Neural progenitor cell (in vitro differentiated cells): Measurements from ENCODE around the gene PRKCD. TPM values are rescaled to one million over a fixed set of nuclear protein-coding genes. Genes with fewer than 3 reads are reported as not detected.
"Not testable (repeated sequence)": the region's sequence is repeated elsewhere in the genome, so short reads cannot be mapped to it uniquely, and the experiment has no call there.

Experiments
- DNase-seq: peaks from one replicate; pipeline ENCODE4 v3.0.0-alpha.2; 2016; ENCODE audit warnings: low spot score
- H2AFZ ChIP-seq: fragments of 200-600 bp; sonication (generic); replicated peaks from 2 replicates; pipeline ENCODE4 v1.6.1; 2016; ENCODE audit warnings: antibody characterized with exemption
- H3F3A ChIP-seq: fragments of 200-600 bp; sonication (generic); 2 replicates; pipeline ENCODE4 v1.6.1; 2016; ENCODE audit warnings: antibody characterized with exemption, low read depth
- H3K27ac ChIP-seq: fragments of 200-600 bp; sonication (generic); 2 replicates; pipeline ENCODE4 v1.5.1; 2016; ENCODE audit warnings: mild to moderate bottlenecking
- H3K27me3 ChIP-seq: fragments of 200-600 bp; sonication (generic); 2 replicates; pipeline ENCODE4 v1.6.1; 2016; ENCODE audit warnings: mild to moderate bottlenecking, moderate library complexity
- H3K36me3 ChIP-seq: fragments of 200-600 bp; sonication (generic); 2 replicates; pipeline ENCODE4 v1.5.1; 2016
- H3K4me1 ChIP-seq: fragments of 200-600 bp; sonication (generic); 2 replicates; pipeline ENCODE4 v1.6.1; 2016; ENCODE audit warnings: mixed run types
- H3K4me2 ChIP-seq: fragments of 200-600 bp; sonication (generic); 2 replicates; pipeline ENCODE4 v1.6.1; 2016
- H3K4me3 ChIP-seq: fragments of 200-600 bp; sonication (generic); 2 replicates; pipeline ENCODE4 v1.5.1; 2016
- H3K79me2 ChIP-seq: fragments of 200-600 bp; sonication (generic); 2 replicates; pipeline ENCODE4 v1.6.1; 2016; ENCODE audit warnings: low read depth
- H3K9ac ChIP-seq: fragments of 200-600 bp; sonication (generic); 2 replicates; pipeline ENCODE4 v1.6.1; 2016
- H3K9me3 ChIP-seq: fragments of 200-600 bp; sonication (generic); 2 replicates; pipeline ENCODE4 v1.5.1; 2016; ENCODE audit warnings: low read depth
- H4K20me1 ChIP-seq: fragments of 200-600 bp; sonication (generic); 2 replicates; pipeline ENCODE4 v1.6.1; 2016; ENCODE audit warnings: low read depth
- H3K27ac Mint-ChIP-seq: 3 replicates; pipeline ENCODE4 v1.8.0; 2021; ENCODE audit warnings: mixed read lengths
- H3K27me3 Mint-ChIP-seq: 2 replicates; pipeline ENCODE4 v1.8.0; 2022; ENCODE audit warnings: low read depth, mild to moderate bottlenecking, inconsistent platforms, moderate library complexity, mixed read lengths; ENCODE audit not compliant: insufficient read depth
- H3K36me3 Mint-ChIP-seq: 3 replicates; pipeline ENCODE4 v1.8.0; 2021; ENCODE audit warnings: mixed read lengths
- H3K4me1 Mint-ChIP-seq: 3 replicates; pipeline ENCODE4 v1.8.0; 2021; ENCODE audit warnings: mixed read lengths
- H3K4me3 Mint-ChIP-seq: 3 replicates; pipeline ENCODE4 v1.8.0; 2021; ENCODE audit warnings: mild to moderate bottlenecking, moderate library complexity, mixed read lengths
- H3K9me3 Mint-ChIP-seq: 3 replicates; pipeline ENCODE4 v1.8.0; 2020; ENCODE audit warnings: mixed read lengths
- CTCF ChIP-seq: fragments of 200-600 bp; sonication (generic); IDR thresholded peaks from 2 replicates; pipeline ENCODE4 v1.5.1; 2017; ENCODE audit warnings: antibody characterized with exemption, mild to moderate bottlenecking
- EZH2 ChIP-seq: fragments of 200-600 bp; sonication (generic); IDR thresholded peaks from 2 replicates; pipeline ENCODE4 v1.6.1; 2017; ENCODE audit warnings: antibody characterized with exemption, mild to moderate bottlenecking, moderate library complexity
- EZH2phosphoT487 ChIP-seq: fragments of 200-600 bp; sonication (generic); IDR thresholded peaks from 2 replicates; pipeline ENCODE4 v1.6.1; 2017; ENCODE audit warnings: antibody characterized with exemption
- total RNA-seq: library from RNA; depleted of rRNA; stranded (reverse); fragments of >200 nt; gene quantifications from 2 replicates; pipeline ENCODE4 v1.2.3, GENCODE V29; 2015; ENCODE audit warnings: low replicate concordance

The PRKCD gene
- total RNA-seq, 1 donor from 2014 or later = 8.9 TPM

GRCh38 chr3:53150247-53151085 is 10.5 kb upstream of the PRKCD start:
- Mint-ChIP-seq H3K9me3 (no peaks in the 10 kb centered on the region), H3K27me3 (peaks cover 6% of the 10 kb centered on the region), H3K27ac (no peak overlapping the region), H3K4me3 (no peak overlapping the region), H3K36me3 (no peaks in the 10 kb centered on the region), H3K4me1 (peaks cover 11% of the 10 kb centered on the region)
- Histone ChIP-seq H3K4me2 (no peak overlapping the region), H3K9me3 (no peaks in the 10 kb centered on the region), H3K27ac (no peak overlapping the region), H3K4me3 (no peak overlapping the region), H4K20me1 (no peaks in the 10 kb centered on the region), H3K4me1 (no peaks in the 10 kb centered on the region), H3K79me2 (no peaks in the 10 kb centered on the region), H3K9ac (no peak overlapping the region), H3F3A (no peaks in the 10 kb centered on the region), H3K27me3 (no peaks in the 10 kb centered on the region), H2AFZ (no peak overlapping the region), H3K36me3 (no peaks in the 10 kb centered on the region)
- TF ChIP-seq EZH2phosphoT487 (no peak), EZH2 (no peak), CTCF (no peak)
- DNase-seq = no peak

- not testable (repeated sequence) for H3K9me3 ChIP-seq, H3K27ac ChIP-seq, H2AFZ ChIP-seq, H3K9me3 Mint-ChIP-seq, H3K27me3 ChIP-seq, H3K4me3 ChIP-seq, H3K36me3 Mint-ChIP-seq, H3F3A ChIP-seq, DNase-seq, H3K9ac ChIP-seq, H3K36me3 ChIP-seq, H3K4me3 Mint-ChIP-seq, H3K4me2 ChIP-seq, H4K20me1 ChIP-seq, H3K79me2 ChIP-seq, H3K4me1 ChIP-seq
- Mint-ChIP-seq H3K4me1 (peaks cover 11% of the 10 kb centered on the region), H3K27me3 (peaks cover 10% of the 10 kb centered on the region), H3K27ac (peak overlapping the region; percentile 37)
These were observed 9.9 kb upstream of the PRKCD start for GRCh38 chr3:53151086-53151438.

GRCh38 chr3:53151465-53151864 is 9.5 kb upstream of the PRKCD start:
- H3K27me3 ChIP-seq = peaks cover 8% of the 10 kb centered on the region
- no peaks in the 10 kb centered on the region for H3K9me3 ChIP-seq
- H3K4me2 ChIP-seq = no peak overlapping the region
- H3K4me1 Mint-ChIP-seq = peaks cover 9% of the 10 kb centered on the region
- H2AFZ ChIP-seq = no peak overlapping the region
- peak overlapping the region; percentile 37 for H3K27ac Mint-ChIP-seq
- H3K4me1 ChIP-seq = no peaks in the 10 kb centered on the region
- no peak for TF ChIP-seq CTCF
- no peak for TF ChIP-seq EZH2
- no peak for TF ChIP-seq EZH2phosphoT487
- no peak overlapping the region for H3K4me3 ChIP-seq
- no peaks in the 10 kb centered on the region for H3K36me3 ChIP-seq
- H3K9ac ChIP-seq = no peak overlapping the region
- no peaks in the 10 kb centered on the region for H4K20me1 ChIP-seq
- H3F3A ChIP-seq = no peaks in the 10 kb centered on the region
- no peaks in the 10 kb centered on the region for H3K79me2 ChIP-seq
- no peak overlapping the region for H3K27ac ChIP-seq
- H3K9me3 Mint-ChIP-seq = no peaks in the 10 kb centered on the region
- H3K36me3 Mint-ChIP-seq = no peaks in the 10 kb centered on the region
- no peak for DNase-seq
- no peak overlapping the region for H3K4me3 Mint-ChIP-seq
- peaks cover 11% of the 10 kb centered on the region for H3K27me3 Mint-ChIP-seq

- H3K27ac Mint-ChIP-seq = no peak overlapping the region
- no peak overlapping the region for H3K4me3 Mint-ChIP-seq
- Histone ChIP-seq H3F3A (no peaks in the 10 kb centered on the region), H3K4me2 (no peak overlapping the region), H3K9ac (no peak overlapping the region), H3K36me3 (no peaks in the 10 kb centered on the region), H2AFZ (no peak overlapping the region), H4K20me1 (no peaks in the 10 kb centered on the region), H3K27me3 (peaks cover 14% of the 10 kb centered on the region), H3K4me3 (no peak overlapping the region), H3K4me1 (no peaks in the 10 kb centered on the region), H3K27ac (no peak overlapping the region), H3K79me2 (no peaks in the 10 kb centered on the region), H3K9me3 (no peaks in the 10 kb centered on the region)
- H3K27me3 Mint-ChIP-seq = peaks cover 11% of the 10 kb centered on the region
- peaks cover 3% of the 10 kb centered on the region for H3K4me1 Mint-ChIP-seq
- no peaks in the 10 kb centered on the region for H3K9me3 Mint-ChIP-seq
- no peak for DNase-seq
- H3K36me3 Mint-ChIP-seq = no peaks in the 10 kb centered on the region
- no peak for TF ChIP-seq CTCF
These were observed 8.9 kb upstream of the PRKCD start for GRCh38 chr3:53151870-53152660.
